GM21786 (cell line): ENCODE measurements around the gene NPR1.
"Not testable (repeated sequence)": the region's sequence is repeated elsewhere in the genome, so short reads cannot be mapped to it uniquely, and the experiment has no call there.

Source experiments
- ATAC-seq: cut with Tn5 transposase; IDR thresholded peaks from one replicate; pipeline ENCODE4 v1.9.1; 2021; ENCODE audit not compliant: unreplicated experiment

Gene NPR1

DNA sequence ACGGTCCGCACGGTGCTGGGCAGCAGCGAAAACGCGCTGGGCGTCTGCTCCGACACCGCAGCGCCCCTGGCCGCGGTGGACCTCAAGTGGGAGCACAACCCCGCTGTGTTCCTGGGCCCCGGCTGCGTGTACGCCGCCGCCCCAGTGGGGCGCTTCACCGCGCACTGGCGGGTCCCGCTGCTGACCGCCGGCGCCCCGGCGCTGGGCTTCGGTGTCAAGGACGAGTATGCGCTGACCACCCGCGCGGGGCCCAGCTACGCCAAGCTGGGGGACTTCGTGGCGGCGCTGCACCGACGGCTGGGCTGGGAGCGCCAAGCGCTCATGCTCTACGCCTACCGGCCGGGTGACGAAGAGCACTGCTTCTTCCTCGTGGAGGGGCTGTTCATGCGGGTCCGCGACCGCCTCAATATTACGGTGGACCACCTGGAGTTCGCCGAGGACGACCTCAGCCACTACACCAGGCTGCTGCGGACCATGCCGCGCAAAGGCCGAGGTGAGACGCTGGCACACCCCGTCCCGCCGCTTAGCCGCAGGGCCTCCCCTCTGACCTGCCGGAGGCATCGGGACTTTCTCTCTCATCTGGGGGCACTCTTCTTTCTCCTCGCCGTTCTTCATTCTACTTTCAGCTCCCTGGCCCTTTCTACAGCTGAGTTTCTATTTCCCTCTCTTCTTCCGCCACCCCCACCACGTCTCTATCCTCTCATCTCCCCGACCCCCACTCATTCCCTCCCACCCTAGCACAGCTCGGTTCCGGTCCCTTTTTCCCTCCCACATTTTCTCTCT lies 1.0 kb downstream of the NPR1 start:
- no peak for ATAC-seq

DNA sequence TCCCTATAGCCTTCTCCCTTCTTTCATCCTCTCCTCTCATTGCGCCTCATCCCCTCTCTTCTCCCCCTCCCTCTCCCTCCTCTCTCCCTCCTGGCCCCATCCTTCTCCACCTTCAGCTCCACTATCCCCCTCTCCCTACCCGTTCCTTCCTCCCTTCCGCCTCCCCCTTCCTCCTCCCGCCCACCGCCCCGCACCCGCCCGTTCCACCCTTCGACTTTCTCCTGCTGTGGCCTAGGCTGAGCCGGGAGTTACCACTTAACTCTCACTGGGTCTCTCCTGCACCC lies 1.6 kb downstream of the NPR1 start:
- no peak for ATAC-seq

DNA sequence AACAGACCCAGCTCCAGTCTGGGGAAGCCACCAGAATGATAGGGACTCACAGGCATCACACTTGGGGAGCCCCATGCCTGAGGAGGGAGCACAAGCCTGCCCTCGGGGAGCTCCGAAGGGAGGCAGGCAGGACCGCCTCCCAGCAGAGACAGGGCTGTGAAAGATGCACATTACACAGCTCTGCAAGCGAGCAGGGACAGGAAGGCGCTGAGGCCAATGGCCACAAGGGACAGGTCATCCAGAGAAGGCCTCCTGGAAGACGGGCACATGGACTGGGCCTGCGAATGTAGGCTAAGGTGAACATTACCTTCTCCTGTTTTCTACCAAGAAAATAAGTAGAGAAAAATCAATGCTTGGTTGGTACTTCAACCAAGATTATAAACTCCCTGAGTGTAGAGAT lies 4.2 kb downstream of the NPR1 start:
- no peak for ATAC-seq

DNA sequence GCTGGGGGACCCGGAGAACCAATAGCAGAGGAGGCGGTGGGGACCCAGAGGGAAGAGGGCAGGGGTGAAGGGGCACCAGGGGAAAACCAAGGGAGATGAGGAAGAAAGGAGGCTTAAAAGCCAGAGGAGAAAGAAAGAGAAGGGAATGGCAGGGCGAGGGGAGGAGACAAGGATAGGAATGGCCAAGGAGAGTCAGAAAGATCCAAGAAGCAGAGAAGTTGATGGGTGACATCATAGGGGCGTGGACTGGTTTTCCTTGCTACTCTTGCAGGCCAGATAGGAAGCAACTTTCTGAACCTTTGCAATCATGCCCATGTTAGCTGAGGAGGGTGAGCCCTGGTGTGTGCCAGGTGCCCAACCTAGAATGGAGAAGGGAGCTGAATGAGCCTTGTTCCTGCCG lies 5.4 kb downstream of the NPR1 start:
- no peak for ATAC-seq

DNA sequence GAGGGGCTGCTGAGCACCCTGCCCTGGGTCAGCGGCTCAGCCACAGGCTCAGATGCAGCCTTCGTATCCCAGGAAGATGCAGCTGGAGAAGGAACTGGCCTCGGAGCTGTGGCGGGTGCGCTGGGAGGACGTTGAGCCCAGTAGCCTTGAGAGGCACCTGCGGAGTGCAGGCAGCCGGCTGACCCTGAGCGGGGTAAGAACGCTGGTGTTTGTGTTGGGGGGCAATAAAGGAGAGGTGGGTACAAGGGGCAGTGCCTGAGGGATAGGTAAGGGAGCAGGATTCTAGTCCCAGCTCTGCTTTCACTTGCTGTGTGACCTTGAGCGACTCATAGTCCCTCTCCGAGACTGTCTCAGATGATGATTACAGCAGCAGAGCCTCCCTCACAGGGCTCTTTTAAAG lies 6.4 kb downstream of the NPR1 start:
- no peak for ATAC-seq

DNA sequence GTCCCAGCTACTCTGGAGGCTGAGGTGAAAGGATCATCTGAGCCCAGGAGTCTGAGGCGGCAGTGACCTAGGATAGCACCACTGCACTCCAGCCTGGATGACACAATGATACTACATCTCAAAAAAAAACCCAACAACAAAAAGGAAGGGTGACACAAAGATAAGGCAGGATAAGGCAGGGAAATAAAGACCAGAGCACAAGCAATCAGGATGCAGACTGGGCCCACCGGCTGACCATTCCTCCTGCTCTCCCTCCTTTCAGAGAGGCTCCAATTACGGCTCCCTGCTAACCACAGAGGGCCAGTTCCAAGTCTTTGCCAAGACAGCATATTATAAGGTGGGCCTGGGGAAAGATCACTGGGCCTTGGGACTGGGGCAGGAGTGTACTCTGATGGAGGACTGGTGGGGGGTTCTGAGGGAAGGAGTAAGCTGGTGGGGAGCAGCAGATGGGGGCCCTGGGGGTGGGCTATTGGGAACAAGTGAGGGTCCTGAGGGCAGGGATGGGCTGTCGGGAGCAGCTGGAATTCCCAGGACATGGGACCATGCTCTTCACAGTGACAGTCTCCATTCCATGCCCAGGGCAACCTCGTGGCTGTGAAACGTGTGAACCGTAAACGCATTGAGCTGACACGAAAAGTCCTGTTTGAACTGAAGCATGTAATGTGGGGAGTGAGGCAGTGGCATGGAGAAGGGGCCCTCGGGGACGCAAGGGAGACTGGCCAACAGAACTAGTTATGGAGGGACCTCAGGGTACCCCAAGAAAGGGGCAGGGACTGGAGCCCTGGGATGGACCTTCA lies 7.3 kb downstream of the NPR1 start:
- no peak for ATAC-seq

DNA sequence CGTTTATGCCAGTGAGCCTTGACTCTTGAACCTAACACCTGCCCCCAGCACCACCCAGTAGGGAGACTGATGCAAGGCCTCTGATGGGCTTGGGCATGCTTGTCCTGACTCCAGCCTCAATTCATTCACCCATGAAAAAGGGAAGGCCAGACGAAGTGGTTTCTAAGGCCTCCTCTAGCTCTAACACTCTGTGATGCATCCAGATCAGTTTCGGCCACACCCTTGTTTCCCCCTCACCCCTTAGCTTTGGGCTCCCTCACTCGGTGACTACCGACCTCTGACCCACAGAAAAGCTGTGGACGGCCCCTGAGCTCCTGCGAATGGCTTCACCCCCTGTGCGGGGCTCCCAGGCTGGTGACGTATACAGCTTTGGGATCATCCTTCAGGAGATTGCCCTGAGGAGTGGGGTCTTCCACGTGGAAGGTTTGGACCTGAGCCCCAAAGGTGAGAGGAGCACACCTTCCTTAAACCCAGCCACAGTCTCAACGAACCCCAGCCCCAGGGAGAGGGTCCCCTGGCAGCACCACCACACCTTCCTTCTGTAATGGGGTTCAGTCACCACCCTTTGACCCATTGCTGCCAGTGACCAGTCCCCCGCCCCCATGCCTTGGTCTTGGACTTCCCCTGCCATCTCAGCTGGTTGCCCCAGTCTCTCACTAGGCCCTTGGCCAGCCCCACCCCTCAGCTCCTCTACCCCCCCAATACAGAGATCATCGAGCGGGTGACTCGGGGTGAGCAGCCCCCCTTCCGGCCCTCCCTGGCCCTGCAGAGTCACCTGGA lies 9.0 kb downstream of the NPR1 start:
- no peak for ATAC-seq

DNA sequence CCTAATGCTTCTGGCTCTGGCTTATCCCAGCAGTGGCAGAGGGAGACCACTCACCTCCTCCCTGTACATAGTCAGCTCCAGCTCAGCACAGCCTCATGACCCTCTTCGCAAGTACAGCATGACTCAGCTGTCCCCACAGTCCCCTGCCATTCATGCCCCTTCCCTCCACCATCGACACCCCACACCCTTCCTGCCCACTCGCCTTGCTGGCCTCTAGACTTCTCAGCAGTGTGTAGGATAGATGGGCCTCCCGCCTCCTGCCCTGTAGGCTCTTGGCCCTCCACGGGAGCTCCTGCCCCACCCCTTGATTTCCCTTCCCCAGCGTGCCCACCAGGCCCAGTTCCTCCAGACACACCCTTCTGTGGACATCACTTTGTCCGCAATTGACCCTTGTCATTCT lies 9.8 kb downstream of the NPR1 start:
- no peak for ATAC-seq

DNA sequence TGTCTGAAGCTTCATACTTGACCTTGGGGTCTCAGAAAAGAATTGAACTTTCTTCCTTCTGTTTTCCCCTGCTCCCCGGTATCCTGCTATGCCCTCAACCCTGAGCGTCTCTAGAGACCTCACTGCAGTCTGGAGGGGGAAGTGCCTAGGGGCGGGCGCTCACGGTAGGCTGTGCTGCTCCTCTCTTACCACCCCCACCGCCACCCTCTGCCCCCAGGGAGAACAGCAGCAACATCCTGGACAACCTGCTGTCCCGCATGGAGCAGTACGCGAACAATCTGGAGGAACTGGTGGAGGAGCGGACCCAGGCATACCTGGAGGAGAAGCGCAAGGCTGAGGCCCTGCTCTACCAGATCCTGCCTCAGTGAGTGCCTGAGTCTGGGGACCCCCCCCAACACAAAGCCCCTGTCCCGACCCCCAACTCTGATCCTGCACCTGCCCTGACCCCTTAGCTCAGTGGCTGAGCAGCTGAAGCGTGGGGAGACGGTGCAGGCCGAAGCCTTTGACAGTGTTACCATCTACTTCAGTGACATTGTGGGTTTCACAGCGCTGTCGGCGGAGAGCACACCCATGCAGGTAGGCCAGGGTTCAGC lies 10.3 kb downstream of the NPR1 start:
- ATAC-seq: no peak

DNA sequence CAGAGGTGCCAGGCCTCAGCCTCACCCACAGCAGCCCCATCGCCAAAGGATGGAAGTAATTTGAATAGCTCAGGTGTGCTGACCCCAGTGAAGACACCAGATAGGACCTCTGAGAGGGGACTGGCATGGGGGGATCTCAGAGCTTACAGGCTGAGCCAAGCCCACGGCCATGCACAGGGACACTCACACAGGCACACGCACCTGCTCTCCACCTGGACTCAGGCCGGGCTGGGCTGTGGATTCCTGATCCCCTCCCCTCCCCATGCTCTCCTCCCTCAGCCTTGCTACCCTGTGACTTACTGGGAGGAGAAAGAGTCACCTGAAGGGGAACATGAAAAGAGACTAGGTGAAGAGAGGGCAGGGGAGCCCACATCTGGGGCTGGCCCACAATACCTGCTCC lies 15.0 kb downstream of the NPR1 start:
- no peak for ATAC-seq

DNA sequence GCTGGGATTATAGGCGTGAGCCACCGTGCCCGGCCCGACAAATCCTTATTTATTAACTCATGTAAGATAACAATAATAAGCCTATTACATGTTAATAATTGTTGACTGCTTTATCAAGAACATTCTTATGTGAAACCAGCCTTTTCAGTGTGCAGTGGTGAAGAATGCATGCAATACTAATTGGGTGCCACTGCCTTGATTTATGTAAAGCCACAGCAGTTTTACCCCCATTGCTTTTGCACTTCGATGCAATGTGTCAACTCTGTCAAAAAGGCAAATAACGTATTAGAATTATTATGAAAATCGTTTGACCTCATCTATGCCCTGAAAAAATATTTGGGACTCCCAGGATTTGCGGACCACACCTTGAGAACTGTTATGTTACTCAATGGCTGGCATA lies 18.3 kb downstream of the NPR1 start:
- no peak for ATAC-seq

DNA sequence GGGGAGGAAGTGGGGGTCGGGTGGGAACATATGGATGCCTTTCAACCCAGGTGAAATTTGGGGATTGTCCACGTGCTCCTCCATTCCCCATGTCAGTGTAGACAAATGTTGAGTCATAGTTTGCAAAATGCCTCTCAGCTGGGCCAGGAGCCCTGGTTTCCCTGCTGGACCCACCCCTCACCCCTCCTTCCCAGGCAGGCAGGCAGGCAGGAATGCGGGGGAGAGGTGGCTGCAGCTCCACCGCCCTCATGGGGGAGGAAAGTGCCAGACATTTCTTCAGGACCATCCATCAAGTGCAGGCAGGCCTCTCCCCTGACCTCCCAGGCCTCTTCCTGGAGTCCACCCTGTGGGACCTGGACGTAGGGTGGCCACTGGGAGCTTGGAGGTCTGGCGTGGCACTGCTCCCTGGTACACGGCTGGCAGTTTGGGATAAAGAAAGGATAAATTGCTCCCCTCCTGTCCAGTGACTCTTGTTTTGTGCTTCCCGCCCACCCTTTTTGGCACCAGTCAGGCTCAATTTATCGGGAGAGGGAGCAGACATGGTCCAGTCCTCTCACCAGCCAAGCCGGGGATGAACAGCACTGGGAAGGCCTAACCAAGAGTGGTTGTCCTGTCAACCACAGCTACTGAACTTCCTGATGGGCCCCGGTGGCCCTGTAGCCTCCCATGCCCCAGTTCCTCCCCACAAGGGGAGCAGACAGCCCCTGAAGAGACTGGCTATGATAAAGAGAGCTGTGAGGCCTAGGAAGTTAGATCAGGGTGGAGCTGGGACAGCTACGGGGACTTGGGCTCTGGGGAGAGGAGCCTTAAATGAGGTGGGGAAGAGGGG lies 18.9 kb downstream of the NPR1 start:
- no peak for ATAC-seq

DNA sequence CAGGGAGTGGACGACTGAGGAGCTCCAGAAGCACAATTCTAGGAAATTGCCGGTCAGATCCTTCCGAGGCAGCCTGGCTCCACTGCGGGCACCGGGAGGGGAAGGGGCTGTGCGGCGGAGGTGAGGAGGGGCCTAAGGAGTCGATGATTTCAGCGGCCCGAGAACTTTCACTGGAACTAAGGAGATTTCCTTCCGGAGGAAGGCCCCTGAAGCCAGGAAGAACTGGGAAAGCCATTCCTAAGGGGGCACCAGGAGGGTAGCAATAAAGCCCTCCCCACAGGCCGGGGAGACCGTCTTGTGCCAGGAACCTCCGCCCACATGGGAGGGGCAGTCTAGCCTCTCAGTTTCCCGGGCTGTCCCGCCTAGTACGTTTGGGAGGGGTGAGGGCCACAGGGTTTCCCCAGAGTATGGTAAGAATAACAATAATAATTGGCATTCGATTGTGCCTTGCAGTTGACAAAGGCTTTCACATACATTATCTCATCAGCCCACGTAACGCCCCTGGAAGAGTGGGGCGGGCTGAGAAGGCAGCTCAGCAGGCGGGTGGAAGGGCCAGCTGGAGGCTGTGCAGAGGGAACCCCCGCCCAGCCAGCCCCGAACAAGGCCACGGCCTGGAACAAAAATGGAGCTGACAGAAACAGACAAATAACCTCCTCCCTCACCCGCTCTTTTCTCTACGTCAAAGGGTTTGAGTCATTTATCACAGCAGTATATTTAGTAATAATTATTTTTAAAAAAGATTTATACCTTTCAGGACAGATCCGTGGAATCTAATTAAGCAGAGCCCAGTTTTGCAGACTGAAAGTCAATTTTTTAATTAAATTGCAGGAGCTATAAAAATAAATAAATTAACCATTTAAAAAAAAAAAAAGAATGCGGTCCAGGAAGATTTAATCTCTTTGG lies 19.8 kb downstream of the NPR1 start:
- no peak for ATAC-seq

DNA sequence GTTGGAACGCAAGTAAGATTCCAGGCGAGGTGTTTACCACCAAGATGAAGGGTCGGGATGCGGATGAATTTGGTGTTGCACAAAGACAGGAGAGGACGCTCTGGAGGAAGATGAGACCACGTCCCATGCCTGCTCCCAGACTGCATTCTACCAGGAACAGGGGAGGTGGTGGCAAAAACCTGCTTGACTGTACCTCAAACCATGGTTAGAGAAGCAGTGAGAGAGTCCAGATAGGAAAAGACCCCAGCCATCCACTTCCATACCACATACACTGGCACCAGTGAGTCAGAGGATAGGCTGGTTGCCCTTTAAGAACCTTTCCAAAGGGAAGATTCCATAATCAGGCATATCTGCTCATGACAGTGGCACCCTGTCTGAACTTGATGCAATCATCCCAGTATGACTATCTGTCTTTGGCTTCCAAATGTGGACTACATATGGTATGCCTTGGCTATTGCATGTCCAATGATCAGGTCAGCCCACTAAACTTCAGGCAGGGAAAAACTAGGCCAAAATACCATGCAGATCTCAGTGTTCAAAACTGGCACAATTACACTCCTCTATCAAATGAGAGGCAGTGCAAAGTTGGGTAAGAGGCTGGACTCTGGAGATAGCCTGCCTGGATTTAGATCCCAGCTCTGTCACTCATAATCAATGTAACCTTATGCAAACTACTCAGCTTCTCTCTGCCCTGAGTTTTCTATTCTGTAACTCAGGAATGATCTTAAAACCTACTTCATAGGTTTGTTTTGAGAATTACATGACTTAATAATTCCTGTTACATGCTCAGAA lies 20.6 kb downstream of the NPR1 start:
- no peak for ATAC-seq

DNA sequence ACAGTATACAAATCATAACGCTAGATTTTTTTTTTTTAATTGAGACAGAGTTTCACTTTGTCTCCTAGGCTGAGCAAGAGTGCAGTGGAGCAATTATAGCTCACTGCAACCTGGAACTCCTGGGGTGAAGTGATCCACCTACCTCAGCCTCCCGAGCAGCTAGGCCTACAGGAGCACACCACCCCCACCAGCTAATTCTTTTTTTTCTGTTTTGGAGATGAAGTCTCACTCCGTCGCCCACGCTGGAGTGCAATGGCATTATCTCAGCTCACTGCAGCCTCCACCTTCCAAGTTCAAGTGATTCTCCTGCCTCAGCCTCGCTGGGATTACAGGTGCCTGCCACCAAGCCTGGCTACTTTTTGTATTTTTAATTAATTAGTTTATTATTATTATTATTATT lies 21.3 kb downstream of the NPR1 start:
- no peak for ATAC-seq

DNA sequence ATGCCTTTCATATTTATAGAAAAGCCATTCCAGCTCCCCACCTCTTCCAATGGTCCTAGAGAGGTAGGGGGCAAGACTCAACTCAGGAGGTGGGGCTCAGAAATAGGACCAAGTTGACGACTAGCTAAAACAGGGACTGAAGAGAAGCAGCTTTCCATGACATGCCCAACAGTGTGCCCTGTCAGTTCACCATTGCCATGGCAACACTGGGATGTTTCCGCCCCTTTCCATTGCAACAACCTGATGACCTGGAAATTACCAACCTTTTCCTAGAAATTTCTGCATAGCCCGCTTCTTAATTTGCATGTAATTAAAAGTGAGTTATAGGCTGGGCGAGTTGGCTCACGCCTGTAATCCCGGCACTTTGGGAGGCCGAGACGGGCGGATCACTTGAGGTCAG lies 27.0 kb downstream of the NPR1 start:
- no peak for ATAC-seq

DNA sequence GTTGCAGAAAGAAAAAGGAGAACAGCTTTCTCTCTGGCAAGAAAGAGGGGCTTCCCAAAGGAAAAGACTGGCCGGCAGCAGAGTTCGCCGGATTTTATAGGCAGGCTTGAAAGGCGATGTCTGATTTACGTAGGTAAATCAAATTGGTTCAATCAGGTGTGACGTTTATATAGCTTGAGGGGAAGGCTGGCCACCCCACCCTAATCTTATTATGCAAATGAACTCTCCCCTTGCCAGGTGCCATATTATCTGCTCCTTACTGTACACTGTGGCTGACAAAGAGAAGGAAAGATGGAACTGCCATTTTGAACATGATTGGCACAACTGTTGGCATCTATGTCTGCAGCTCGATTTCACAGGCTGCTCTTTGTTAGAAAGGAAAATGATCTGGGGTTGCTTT lies 32.5 kb downstream of the NPR1 start:
- ATAC-seq: no peak

DNA sequence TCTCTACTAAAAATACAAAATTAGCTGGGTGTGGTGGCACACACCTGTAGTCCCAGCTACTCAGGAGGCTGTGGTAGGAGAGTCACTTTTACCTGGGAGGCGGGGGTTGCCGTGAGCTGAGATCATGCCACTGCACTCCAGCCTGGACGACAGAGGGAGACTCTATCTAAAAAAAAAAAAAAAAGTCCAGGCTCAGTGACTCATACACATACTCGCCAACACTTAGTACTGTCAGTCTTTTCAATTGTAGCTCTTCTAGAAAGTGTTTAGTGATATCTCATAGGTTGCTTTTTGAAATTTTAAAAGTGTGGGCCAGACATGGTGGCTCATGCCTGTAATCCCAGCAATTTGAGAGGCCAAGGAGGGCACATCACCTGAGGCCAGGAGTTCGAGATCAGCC lies 37.7 kb downstream of the NPR1 start:
- not testable (repeated sequence) for ATAC-seq

DNA sequence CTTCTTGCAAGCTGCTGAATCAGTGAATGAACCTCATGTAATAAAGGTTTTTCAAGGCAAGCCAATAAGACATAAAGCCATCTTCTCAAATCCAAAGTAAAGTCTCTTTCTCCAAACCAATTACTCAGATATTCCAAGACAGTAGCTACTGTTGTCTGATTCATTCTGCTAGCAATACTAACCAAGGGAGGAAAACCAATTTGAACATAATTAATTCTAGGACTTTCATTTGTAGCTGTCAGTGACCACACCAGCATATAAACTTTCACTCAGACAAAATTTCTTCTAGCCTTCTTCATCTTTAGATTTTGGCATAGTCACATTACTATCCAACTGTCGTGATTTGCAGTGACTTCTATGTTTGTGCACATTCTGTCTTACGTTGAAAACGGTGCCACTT lies 38.8 kb downstream of the NPR1 start:
- ATAC-seq: no peak
